ENCODE measurements around the gene NPB.

NPB gene

DNA sequence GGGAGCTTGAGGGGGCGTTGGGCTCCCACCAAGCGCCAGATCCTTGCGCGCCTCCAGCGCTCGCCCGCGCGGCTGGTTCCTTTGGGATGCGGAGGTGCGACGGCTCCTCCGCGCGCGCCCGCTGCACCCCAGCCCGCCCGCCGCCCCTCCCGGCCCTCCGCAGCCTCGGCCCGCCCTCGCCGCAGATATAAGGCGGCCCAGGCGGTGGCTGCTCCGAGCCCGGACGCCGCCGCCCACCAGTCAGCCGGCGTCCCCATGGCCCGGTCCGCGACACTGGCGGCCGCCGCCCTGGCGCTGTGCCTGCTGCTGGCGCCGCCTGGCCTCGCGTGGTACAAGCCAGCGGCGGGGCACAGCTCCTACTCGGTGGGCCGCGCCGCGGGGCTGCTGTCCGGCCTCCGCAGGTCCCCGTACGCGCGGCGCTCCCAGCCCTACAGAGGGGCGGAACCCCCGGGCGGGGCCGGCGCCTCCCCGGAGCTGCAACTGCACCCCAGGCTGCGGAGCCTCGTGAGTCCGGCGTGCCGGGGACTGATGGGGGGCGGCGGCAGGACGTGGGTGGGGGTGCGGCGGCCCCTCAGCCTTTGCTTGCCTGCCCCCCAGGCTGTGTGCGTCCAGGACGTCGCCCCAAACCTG, at the start of gene NPB:
Gene NPB, plus strand, starts transcription at position 216 of the 630 bp plus-strand sequence. Its CDS starts 40 bp downstream, at position 256.
- no peak for DNase-seq

- DNase-seq, result no peak
Measured at GRCh38 chr17:81854974-81855774, 46.9 kb upstream of the NPB start.

DNA sequence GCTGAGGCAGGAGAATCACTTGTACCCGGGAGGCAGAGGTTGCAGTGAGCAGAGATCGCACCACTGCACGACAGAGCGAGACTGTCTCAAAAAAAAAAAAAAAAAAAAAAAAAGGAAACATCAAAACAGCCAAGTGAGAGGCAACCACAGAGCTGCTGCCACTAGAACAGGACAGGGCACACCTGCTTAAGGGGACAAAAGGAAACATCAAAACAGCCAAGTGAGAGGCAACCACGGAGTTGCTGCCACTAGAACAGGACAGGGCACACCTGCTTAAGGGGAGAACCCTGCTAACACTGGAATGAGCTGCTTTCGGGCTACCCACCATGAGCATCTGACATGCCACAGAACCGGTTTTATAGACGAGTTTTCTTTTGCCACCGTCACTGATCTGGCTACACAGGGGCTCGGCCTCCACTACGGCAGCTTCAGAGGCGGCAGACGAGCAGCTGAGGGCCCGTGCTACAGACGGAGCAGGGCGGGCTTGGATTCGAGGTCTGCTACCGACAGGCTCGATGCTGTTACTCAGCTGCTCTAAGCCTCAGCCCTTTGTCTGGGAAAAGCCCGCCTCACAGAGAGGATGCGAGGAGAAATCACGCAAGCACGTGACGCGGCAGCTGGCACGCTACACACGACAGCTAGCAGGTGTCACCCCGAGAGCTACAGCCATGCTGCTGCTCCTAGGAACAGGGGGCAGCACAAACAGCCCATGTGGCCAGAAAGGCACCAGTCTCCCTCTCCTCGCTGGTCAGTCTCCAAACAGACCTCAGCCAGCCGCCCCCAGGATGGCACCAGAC, 43.7 kb upstream of the NPB start:
- DNase-seq, result no peak

- no peak for DNase-seq
Measured at GRCh38 chr17:81858967-81859905, 42.8 kb upstream of the NPB start.

GRCh38 chr17:81859906-81860755, 41.9 kb upstream of the NPB start, which contains the start of gene P4HB:
Gene P4HB, minus strand, starts transcription at chr17:81860535. Its CDS starts 64 bp downstream, at chr17:81860471.
- peak in 1 of 2 donors; percentile 97 for DNase-seq

GRCh38 chr17:81860756-81861568, 41.1 kb upstream of the NPB start:
- peak; percentile 97 to 99 for DNase-seq

DNA sequence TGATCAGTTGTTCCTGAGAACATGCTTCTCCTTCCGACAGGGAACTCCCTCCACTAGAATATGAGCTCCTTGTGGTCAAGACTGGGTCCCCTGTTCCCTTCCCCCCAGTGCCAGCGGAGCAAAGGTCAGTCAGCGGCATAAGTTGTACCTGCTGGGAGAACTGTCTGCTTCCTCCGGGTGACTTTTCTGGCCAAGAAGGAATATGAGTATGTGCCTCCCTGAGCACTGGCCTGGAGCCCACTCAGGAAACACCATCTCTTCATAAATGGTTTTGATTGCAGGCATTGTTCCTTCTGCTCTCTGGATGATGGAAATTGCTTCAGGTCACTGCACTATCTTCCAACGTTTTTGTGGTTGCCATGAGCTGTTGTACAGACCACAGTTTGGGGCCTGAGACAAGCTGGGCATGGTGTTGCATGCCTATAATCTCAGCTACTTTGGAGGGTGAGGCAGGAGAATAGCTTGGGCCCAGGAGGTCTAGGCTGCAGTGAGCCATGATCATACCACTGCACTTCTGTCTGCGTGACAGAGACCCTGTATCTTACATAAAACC, 38.8 kb upstream of the NPB start:
- DNase-seq, result no peak

- DNase-seq, result no peak
Measured at GRCh38 chr17:81863833-81864768, 37.9 kb upstream of the NPB start.

DNA sequence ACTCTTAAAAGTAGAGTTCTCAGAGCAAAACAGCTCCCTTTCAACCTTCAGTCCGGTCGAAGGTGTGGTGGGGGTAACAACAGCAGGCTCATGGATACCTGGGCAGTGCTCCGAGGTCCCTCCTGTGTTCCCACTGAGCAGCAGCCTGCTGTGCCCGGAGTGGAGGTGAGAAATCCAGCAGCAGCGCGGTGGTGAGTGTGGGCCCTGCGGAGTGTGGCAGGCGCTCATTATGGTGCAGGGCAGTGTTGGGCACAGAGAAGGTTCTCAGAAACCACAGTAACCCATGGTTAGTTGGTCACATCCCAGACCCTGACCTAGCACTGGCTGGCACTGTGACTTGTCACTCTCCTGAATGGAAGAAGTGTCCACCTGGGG, 36.7 kb upstream of the NPB start:
- no peak for DNase-seq

- DNase-seq, result no peak
Measured at GRCh38 chr17:81865733-81866439, 36.2 kb upstream of the NPB start.

- DNase-seq, result no peak
Measured at GRCh38 chr17:81866440-81867169, 35.4 kb upstream of the NPB start.

GRCh38 chr17:81867170-81867990, 34.7 kb upstream of the NPB start:
- DNase-seq, result no peak

DNA sequence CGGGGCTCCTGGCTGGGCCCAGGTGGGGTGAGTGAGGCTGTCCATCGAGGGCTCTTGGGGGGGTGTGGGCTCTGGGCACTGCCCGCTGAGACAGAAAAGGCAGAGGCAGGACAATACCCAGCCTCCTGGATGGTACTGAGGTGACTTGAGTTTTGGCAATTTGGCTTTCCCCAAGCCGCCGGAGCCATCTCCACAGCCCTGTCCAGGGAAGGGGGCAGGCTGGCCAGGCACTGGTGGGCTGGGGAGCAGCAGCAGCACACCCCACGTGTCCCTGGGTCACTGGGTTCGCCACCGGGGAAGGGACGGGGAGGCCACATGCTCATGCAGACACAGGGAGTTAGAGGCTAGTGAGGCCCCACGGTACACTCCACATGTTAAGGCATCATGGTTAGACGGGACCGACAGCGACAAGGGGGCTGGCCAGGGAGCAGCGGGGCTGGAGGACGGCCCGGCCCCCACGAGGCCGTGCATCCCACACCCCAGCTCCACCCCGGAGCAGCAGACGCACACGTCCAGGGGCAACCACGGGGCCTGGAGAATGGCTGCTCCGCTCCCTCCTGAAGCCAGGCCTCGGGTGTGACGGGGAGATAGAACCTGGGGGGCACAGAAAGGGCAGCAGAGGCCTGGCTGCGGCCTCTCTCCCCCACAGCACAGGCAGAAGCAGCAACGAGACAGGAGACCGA, 33.9 kb upstream of the NPB start:
- no peak for DNase-seq

GRCh38 chr17:81868674-81869220, 33.3 kb upstream of the NPB start:
- no peak for DNase-seq

Measured in bone marrow (tissue), 2 donors.